GM18520 (cell line): ENCODE data around the gene TEX26.

ENCODE experiments used
- ATAC-seq: cut with Tn5 transposase; IDR thresholded peaks from one replicate; pipeline ENCODE4 v1.9.1; 2021; ENCODE audit not compliant: unreplicated experiment

The TEX26 gene

DNA sequence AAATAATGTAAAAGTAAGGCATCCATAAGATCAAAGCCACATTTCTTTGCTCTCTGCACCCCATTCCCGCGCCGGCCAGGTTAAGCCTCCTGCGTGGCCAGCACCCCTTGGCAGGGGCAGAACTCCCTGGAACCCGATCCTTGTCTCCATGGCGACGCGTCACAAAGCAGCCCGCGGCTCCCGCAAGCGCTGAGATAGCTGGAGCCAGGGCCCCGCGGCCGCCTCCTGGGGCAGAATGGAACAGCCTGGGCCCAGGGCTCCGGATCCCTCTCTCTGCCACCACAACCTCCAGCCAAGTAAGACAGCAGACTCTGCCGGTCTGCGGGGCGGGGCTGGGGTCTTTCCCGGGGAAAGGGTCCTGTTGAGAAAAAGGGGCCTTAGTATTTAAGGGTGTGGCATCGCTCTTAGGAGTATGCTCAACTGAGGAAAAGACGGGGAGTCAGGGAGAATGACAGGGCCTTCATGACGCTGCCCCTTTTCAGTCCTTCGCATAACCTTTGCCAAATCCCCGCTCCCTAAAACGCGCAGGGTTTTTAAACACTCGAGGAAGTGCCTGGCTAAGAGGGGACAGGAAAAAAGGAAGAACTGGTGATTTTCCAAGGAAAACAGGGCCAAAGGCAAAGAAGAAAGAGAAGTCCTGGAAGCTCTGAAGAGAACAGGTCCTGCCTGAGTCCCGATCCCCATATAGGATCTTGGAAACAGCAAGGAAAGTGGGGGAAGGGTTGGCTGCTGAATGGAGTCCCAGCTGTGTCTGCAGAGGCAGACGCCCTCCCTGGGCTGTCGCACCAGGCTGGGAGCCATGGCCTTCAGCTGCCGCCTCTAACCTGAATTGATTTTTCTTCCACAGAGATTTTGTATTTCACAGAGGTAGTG, at the start of gene TEX26:
TSS of gene TEX26 (plus strand) at position 176 of the 873 bp plus-strand sequence. CDS start at position 236, 60 bp downstream.
- no peak for ATAC-seq

DNA sequence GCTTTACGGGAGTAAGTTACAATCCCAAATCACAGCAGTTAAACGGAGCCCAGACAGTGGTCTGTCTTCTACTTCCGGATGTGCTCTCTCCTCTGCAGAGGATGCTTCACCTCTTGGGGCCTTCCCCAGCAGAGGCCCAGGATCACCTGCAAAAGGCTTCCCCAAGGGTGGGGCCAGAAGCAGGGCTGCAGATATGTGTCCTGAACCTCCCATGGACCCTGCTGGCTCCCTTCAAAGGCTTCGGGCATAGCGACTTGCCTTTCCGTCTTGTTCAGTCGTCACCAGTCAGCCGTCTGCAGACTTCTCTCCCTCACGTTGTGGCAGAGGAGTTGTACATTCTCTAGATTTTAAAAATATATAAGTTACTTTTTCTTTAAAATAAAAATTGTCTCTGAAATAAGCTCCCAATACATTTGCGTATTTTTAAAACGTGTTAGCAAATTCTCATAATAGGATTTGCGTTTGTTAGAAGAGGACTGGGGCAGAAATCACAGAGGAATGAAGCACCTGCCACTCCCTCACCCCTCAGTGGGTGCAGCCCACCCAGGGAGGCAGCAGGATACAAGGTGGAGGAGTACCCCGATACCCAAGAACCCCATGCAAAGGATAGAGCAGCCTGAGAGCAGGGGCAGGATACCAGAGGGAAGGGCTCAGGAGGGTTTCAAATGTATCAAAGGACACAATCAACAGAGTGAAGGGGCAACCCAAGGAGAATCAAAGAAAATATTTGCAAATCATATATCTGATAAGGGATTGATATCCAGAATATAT, 49.3 kb upstream of the TEX26 start:
- ATAC-seq = no peak

DNA sequence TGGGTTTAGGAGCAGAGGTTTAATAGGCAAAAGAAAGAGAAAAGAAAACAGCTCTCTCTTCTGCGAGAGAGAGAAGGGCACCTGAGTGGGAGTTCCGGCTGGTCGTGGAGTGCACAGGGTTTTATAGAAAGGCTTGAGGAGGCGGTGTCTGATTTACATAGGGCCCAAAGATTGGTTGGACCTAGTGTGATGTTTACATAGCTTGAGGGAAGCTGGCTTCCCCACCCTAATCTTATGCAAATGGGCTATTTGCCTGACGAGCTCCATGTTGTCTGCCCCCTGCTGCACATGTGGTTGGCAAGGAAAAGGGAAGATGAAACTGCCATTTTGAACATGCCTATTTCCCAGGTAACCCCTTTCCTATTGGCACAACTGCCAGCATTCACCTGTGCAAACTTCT, 47.9 kb upstream of the TEX26 start:
- ATAC-seq = no peak

DNA sequence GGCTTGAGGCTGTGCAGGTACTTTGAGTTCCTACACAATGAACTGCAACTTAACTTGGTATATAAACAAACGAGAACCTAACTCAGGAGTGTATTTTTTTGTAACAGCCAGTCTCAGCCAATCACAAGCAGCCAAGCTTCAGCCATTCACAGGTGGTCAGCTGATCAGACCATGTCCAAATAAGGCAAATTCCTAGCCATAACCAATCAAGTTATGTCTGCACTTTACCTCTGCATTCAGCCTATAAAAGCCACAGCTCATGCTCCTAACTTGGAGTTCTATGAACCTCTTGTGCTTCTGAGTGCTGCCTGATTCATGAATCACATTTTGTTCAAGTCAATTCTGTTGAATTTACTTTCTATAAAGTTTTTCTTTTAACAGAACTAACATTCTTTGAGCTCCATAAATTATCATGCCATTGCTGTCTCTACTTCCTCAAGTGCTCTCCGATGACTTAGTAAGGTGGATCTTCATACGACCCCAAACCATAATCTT, 43.2 kb upstream of the TEX26 start:
- ATAC-seq = no peak

DNA sequence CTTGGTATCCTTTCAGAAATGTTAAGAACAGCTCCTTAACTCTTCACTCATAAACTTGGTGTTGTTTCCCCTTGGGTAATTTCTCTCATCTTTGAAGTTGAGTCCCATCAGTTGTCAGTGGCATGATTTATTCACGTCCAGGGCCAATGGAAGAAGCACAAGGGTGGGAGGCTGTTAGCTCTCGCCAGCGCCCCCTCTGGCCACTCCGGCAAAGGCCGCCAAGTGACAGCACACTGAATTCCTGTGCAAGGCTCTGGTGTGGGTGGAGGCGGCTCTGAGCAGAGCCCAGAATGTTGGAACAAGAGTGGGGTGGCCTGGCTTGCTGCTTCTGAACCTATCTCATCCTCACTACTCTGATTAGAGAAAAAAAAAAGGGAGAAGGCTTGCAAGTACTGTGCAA, 39.5 kb upstream of the TEX26 start:
- ATAC-seq = no peak

DNA sequence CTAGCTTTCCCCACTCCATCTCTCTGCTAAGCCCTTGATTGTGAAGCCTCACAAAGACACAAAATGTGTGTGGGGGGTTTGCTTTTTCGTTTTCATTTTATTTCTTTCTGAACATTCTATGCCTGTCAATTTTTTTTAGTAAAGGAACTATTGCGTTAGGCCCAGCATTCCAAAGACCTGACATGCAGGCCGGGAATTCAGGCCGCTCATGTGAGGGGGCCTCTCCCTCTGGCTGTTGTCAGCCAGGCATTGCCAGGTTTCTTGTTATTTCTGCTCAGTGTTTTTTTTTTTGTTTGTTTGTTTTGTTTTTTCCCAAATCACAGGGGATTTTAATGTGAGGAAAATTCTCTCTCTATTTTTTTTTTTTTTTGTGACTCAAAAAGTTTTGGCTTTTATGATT, 36.7 kb upstream of the TEX26 start:
- no peak for ATAC-seq

DNA sequence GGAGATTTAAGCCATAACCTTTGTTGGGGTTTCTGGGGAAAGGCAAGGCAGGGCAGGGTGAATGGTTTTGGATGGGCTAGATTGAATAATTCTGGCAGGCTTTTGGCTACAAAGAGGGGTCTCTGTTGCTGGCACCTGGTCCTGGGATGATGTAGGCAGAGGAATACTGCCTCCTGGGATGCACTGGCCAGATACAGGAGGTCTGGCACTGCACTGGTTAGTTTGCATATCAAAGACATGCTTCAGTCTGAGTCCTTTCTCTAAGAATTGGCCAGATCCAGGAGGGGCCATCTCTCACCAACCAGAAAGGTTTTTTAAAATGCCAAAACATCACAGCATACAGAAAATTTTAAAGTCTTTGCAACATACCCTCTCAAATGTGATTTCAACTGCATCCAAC, 34.4 kb upstream of the TEX26 start:
- no peak for ATAC-seq

DNA sequence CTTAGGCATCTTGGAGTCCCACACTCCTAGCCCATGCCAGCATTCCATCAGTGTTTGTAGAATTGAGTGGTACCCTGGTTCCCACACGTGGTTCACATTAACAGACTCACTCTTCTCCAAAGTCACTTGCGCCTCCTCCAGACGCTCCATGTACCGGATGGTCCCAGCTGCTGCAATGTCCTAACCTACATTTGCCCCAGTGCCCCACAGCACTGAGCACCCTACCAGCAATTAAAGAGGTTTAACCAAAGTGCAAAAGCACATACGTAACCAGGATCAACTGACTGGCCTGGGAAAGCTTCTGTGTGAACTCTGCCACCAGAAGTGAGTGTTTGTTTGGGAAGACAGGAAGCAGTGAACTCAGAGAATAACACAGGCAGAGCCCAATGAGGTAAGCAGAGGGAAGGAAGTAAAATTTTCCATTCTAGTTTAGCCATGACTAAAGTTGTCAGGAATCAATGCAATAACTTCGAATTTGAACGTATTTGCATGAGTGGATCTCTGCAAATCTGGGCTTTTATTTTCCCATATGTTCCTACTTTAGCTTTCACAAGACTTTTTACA, 33.7 kb upstream of the TEX26 start:
- no peak for ATAC-seq

DNA sequence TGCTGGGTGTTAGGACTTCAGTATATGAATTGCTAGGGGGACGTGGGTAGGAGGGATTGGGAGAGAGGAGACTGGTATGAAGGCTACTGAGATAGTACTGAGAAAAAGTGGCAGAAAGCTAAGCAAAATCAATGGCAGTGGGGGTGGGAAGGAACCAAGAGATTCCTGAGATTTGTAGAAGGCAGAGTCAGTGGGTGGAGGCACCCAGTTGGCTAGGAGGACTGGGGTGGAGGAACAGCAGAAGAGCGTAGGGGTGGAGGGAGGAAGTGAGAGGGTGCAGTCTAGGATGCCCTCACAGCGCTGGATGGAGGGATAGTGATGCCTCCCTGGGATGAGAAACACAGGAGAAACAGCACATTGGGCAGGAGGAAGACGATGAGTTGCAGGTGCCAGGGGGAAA, 32.0 kb upstream of the TEX26 start:
- no peak for ATAC-seq

DNA sequence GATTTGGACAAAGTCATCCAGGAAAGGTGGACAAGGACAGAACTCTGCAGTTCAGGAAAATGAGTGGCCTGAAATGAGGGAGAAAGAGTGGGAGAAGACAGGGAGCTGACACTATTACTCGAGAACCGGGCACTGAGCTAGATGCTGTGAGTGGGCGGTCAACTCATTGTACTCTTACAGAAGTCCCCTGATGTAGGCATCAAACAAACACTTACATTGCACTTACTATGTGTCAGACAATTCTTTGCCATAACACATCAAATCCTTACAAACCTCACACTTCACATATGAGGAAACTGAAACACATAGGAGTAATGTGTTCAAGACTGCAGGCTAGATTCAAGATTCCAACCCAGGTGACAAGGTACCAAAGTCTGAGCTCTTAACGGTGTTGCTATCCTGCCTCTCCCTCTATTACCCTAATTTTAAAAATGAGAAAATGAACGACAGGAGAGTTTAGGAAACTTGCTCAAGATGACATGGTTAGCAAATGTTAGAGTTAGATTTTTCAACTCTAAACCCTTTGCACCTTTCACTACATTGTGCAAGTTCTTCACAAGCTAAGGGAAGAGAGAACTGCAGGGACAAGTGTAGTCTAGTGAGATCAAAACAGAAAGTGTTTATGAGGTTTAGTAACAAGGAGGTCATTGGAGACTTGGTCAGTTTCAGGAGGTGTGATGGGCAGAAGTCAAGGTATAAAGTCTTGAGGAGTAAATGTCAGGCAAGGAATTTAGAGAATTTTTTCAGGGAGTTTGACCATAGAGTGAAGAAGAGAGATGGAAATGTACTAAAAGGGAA, 31.3 kb upstream of the TEX26 start:
- no peak for ATAC-seq

DNA sequence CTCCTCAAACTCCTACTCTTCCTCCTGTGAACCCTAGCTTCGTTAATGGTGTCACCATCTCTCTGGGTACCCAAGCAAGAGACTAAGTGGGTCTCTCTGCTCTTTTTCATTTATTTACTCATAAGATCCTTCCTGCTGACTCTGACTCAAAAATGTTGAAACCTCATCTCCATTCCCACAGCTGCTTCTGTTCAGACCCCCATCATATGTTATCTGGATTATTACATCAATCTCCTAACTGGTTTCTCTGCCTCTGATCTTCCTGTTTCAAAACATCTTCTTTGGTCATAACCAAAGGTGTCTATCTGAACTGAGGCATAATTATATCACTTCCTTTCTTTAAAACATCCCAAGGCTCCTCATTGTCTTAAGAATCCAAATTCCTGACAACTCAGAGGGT, 28.4 kb upstream of the TEX26 start:
- ATAC-seq = no peak

DNA sequence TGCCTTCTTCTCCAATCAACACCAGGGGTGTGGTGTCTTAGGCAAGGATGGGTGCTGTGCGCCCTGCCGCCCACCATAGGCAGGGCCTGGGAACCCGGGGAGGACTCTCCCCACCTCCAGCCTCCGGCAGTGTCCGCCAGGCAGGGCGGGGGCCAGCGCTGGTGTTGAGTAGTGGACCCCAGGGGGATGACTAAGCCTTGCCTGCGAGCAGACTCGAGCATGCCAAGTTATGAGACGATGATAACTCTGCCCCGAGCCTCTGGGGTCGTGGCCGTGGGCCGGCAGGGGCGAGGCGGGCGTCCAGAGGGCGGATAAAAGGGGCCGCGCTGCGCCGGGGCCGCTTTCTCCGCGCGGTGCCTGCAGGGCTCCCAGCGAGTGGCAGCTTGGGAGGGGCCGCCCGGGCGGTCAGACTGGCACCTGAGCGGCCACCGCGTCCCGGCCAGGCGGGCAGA, 26.5 kb upstream of the TEX26 start, which contains the start of gene MEDAG:
TSS of gene MEDAG (plus strand) at position 340 of the 452 bp plus-strand sequence. CDS start 245 bp downstream, outside the sequence.
- no peak for ATAC-seq

DNA sequence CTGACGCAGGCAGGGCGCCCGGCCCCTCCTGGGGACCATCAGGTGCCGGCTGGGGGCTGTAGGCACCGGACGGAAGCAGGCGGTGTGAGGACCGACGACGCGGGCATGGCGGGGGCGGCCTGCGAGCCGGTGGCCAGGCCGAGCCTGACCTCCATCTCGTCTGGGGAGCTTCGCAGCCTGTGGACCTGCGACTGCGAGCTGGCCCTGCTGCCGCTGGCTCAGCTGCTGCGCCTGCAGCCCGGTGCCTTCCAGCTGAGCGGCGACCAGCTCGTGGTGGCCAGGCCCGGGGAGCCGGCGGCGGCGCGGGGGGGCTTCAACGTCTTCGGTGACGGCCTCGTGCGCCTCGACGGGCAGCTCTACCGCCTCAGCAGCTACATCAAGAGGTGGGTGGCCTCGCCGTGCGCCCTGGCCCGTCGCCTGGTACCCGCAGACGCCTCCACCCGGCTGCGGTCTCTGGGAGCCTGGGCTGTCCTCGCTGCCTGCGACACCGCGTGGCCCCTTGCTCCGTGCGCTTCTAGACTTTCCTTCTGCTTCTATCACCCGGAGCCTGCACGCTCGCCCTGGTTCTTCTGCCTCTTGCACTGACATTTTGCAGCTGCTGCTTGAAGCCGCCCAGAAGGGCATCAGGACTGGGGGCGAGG, 25.9 kb upstream of the TEX26 start:
- ATAC-seq = no peak

DNA sequence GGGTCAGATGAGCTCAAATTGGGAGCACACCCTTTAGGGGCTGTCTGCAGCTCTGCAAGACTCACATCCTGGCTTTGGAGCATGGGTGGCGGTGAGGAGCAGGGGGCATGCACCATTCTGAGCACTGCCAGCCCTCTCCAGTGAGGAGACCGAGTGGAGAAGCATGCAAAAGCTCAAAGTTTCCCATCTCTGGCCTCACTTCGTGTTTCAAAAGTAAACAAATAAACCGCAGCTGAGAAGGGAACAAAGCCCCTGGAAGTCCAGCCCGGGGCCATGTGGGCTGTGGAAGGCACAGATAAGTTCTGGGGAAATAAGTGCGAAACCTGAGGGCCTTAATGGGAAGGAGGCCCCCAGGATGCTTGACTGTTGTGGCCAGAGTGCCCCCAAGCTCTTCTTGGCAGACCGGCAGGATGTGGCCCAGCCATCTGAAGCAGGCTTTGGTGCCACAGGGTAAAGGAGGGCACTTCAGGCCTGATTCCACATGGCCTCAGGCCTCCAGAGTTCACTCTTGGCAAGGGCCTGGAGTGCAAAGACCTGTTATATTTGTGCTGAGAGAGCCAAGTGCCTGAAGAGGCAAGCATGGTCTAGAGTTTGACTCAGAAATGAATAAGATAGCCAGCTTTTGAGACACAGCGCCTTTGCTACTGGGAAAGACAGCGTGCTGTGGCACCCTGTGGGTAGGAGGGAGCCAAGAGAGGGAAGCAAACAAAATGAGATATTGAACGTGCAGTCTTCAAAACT, 25.2 kb upstream of the TEX26 start:
- ATAC-seq = no peak

DNA sequence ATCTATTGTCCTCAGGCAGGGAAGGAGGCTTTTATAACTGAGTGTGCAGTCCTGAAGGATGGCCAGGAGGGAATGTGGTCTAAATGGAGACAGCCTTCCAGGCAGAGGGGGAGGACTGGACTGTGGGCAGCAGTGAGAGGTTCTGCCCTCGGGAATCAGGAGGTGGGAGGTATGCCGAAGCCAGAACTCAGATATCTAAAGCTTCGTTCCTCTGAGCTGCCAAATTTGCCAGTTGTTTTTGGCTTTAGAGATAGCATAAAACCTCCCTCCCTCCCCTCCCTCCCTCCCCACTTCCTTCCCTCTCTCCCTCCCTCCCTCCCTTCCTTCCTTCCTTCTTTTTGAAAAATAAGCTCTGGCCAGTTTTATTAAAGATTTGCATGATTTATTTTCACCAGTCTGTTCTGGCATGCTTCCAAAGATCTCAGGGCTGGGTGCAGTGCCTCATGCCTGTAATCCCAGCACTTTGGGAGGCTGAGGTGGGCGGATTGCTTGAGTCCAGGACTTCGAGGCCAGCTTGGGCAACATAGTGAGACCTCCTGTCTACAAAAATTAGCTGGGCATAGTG, 24.0 kb upstream of the TEX26 start:
- ATAC-seq = no peak

DNA sequence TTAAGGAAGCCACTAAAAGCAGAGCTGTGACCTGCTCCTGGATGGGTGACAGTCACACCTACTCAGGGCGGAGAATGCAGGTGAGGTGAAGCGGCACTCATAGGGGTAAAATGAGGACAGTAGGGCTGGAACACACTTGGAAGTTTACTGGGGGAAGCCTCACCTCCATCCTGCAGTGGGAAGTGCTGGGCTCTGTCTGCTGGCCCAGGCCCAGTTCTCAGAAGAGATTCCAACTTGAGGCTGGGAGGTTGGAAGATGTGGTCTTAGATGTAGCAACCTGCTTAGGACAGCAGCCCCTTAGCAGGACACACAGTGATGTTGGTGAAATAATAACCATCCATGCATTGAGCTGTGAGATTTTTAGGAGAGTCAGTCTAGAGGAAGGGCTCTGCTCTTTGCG, 21.8 kb upstream of the TEX26 start:
- ATAC-seq = no peak

DNA sequence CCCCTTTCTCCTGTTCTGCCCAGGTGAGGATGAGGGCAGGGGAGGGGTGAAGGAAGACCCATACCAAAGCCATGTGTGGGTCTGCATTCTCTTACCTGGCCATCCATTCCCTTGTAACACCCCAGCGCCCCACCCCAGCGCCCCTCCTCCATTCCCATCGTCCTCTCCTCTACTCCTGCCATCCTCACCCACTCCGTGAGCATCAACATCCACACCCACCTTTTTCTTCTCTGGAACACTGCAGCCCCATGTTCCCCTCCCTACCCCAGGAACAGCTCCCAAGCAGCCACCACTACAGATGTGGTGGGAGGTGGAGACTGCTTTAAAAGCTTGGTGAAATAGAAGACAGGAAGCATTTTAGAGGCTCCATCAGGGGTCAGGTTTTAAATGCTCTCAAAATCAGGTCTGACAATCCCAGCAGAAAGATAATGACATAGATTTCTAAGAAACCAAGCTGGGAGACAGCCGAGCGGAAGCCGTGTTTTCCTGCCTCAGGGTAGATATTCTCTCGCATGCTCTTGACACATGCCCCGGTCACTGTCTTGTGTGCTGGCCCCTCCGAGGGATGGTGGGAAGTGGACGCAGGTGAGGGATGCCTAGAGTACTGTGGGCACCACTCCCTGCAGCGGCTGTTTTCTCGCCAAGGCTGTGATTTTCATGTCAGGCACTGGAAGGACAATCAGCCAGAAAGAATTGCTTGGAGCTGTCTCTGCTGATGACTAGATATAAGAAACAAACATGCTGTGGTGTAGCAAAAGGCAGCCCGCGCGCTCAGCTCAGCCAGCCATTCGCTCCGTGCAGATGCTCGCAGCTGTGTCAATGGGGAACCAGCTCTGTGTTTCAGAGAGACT, 16.5 kb upstream of the TEX26 start:
- ATAC-seq = no peak

DNA sequence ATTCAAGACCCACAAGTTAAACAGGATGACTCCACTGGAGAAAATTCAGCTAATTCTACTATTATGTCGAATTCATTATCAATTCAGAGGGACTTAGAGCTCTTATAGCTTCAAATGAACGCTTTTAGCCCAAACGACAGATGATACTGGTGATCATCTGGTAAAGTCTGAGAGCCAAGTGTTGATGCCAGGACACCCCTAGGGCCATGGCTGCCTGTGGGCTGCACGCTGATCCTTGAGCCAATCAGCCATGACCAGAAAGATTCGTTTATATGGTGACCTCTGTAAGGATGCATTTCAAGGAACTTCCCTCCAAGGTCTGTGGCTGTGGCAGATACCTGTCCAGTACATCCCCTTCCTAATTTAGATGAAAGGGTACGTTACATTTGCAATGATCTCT, 15.5 kb upstream of the TEX26 start:
- ATAC-seq = no peak
